Mesothelial cell of epicardium (in vitro differentiated cells): ENCODE results near the gene TAS2R7. TPM values are rescaled to one million over a fixed set of nuclear protein-coding genes. Genes with fewer than 3 reads are reported as not detected.

Source experiments
- DNase-seq, 2 experiments: peaks; one replicate each; pipeline ENCODE4 v3.0.0; 2021; ENCODE audit warnings: low spot score in 2 of 2; ENCODE audit not compliant: unreplicated experiment in 2 of 2
- H3K27ac Mint-ChIP-seq: 2 replicates; pipeline ENCODE4 v1.8.0; 2021; ENCODE audit warnings: mixed read lengths
- H3K27me3 Mint-ChIP-seq: 2 replicates; pipeline ENCODE4 v1.8.0; 2021; ENCODE audit warnings: low read depth, mixed read lengths
- H3K36me3 Mint-ChIP-seq: 2 replicates; pipeline ENCODE4 v1.8.0; 2021; ENCODE audit warnings: mixed read lengths
- H3K4me1 Mint-ChIP-seq: 2 replicates; pipeline ENCODE4 v1.8.0; 2021; ENCODE audit warnings: mixed read lengths
- H3K4me3 Mint-ChIP-seq: 2 replicates; pipeline ENCODE4 v1.8.0; 2021; ENCODE audit warnings: mild to moderate bottlenecking, moderate library complexity, mixed read lengths
- H3K9me3 Mint-ChIP-seq: 2 replicates; pipeline ENCODE4 v1.8.0; 2021; ENCODE audit warnings: mixed read lengths
- CTCF ChIP-seq: fragments of 200-600 bp; sonication (generic); IDR thresholded peaks from one replicate; pipeline ENCODE4 v1.5.0; 2021; ENCODE audit warnings: antibody characterized with exemption; ENCODE audit not compliant: unreplicated experiment
- total RNA-seq: library from RNA; stranded (reverse); gene quantifications from 3 replicates; pipeline ENCODE4 v1.2.1, GENCODE V29; 2021

Gene TAS2R7
- total RNA-seq, result 0.20 to 0.40 TPM (median 0.20 TPM) in 3 replicates

DNA sequence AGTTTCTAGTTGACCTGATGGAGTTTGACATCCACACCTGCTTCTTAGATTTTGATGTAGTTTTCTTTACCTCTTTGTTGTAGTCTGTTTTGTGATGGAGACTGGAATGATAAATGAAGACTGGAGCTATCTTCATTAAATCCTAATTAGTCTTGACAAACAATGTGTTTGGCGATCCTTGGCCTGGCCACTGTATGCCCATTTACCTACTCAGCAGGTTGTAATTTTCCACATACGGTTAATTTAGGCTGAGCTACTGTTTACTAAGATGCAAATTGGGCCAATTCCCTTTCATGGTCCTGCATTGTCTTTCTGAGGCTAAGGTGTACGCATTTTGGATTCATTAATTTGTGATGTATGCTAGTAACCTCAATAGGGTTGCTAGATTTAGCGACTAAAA lies at the start of gene TAS2R7:
TSS of gene TAS2R7 (minus strand) at position 41 of the 400 bp plus-strand sequence. CDS start 57 bp downstream, outside the sequence.
- H3K36me3 Mint-ChIP-seq, result no peaks in the 10 kb centered on the region
- H3K4me1 Mint-ChIP-seq, result no peaks in the 10 kb centered on the region
- DNase-seq, result no peak
- TF ChIP-seq CTCF, result no peak
- no peak within 1 kb of the TSS for H3K27ac Mint-ChIP-seq
- H3K9me3 Mint-ChIP-seq, result no peaks in the 10 kb centered on the region
- H3K4me3 Mint-ChIP-seq, result no peak within 1 kb of the TSS
- H3K27me3 Mint-ChIP-seq, result peaks cover 8% of the 10 kb centered on the region

DNA sequence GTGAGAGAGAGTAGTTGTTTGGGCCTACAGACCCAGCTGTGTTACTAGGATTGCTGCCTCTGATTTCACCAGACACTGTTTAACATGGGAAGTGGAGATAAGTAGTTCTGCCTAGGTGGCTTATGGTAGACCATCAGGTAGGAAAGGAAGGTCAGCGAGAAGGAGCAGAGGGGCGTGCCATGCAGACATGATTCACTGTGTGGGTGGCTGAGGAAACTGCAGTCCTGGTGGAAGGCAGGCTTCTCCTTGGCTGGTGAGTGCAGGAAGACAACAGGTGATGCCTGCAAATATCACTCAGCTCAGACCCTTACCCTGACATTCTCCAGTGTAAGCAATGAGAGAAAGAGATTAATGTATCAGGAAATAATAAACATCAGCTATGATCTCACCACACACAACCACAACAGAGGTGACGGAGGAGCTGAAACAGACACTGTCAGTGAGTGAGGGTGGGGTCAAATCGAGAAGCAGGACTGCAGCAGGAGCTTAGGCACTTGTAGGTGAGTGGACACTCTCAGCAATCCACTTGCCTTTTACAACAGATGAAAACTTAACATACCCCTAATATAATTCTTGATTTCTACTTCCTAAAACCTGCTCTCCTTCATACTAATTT lies 48.9 kb upstream of the TAS2R7 start:
- Mint-ChIP-seq H3K4me3 (no peak overlapping the region), H3K27me3 (no peaks in the 10 kb centered on the region), H3K36me3 (peaks cover 34% of the 10 kb centered on the region), H3K9me3 (peaks cover 7% of the 10 kb centered on the region), H3K4me1 (no peaks in the 10 kb centered on the region), H3K27ac (no peak overlapping the region)
- TF ChIP-seq CTCF, result no peak
- no peak for DNase-seq

- H3K27me3 Mint-ChIP-seq, result no peaks in the 10 kb centered on the region
- no peak within 1 kb of the TSS for H3K27ac Mint-ChIP-seq
- no peaks in the 10 kb centered on the region for H3K9me3 Mint-ChIP-seq
- DNase-seq, result no peak
- H3K4me3 Mint-ChIP-seq, result no peak within 1 kb of the TSS
- H3K36me3 Mint-ChIP-seq, result peaks cover 26% of the 10 kb centered on the region
- no peak for TF ChIP-seq CTCF
- H3K4me1 Mint-ChIP-seq, result no peaks in the 10 kb centered on the region
Observed at GRCh38 chr12:10849425-10849878, 47.0 kb upstream of the TAS2R7 start, which contains the start of gene PRR4. PRR4 (minus strand) TSS chr12:10849475; CDS start chr12:10849437, 38 bp downstream.

DNA sequence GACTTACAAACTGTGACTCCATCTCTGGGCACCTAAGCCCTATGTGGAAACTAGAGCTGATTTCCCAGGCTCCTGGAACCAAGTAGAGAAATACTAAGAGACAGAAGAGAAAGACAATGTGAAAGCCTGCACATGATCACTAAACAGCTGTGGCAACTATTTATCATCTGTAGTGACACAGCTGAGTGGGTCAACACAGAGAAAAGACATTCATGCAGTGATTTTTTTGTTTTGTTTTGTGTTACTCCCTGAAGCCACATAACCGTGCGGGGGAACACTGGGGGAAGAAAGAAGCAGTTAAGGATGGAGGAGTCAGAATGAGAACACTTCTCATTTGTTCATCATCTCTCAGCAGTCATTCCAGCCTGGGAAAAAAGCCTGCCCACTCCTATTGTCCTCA lies 45.3 kb upstream of the TAS2R7 start:
- Mint-ChIP-seq H3K27ac (no peak overlapping the region), H3K4me1 (no peaks in the 10 kb centered on the region), H3K27me3 (no peaks in the 10 kb centered on the region), H3K9me3 (no peaks in the 10 kb centered on the region), H3K36me3 (peaks cover 29% of the 10 kb centered on the region), H3K4me3 (no peak overlapping the region)
- DNase-seq, result no peak
- no peak for TF ChIP-seq CTCF

- no peak for DNase-seq
- Mint-ChIP-seq H3K4me1 (no peaks in the 10 kb centered on the region), H3K27ac (no peak overlapping the region), H3K27me3 (no peaks in the 10 kb centered on the region), H3K36me3 (peaks cover 36% of the 10 kb centered on the region), H3K4me3 (no peak overlapping the region), H3K9me3 (peaks cover 1% of the 10 kb centered on the region)
- TF ChIP-seq CTCF, result no peak
Observed at GRCh38 chr12:10842862-10843261, 40.4 kb upstream of the TAS2R7 start.
